GM18507 (cell line): Measurements from ENCODE around the gene DYNC1LI2.
"Not testable (repeated sequence)": the region's sequence is repeated elsewhere in the genome, so short reads cannot be mapped to it uniquely, and the experiment has no call there.

Experiments
- DNase-seq: peaks from one replicate; pipeline ENCODE4 v3.0.0; 2011; ENCODE audit warnings: low read depth; ENCODE audit not compliant: insufficient read length; ENCODE audit errors: extremely low spot score
- FAIRE-seq: peaks from 2 replicates; lab custom pipeline; 2011; peaks lifted over from hg19 to GRCh38; lab: Jason Lieb, UNC

Gene DYNC1LI2

GRCh38 chr16:66701516-66701915 is 49.9 kb downstream of the DYNC1LI2 start:
- DNase-seq (no peak), FAIRE-seq (no peak)

GRCh38 chr16:66701026-66701425 is 50.4 kb downstream of the DYNC1LI2 start:
- no peak for DNase-seq
- FAIRE-seq = no peak

GRCh38 chr16:66699898-66700297 is 51.5 kb downstream of the DYNC1LI2 start:
- FAIRE-seq = no peak
- no peak for DNase-seq

GRCh38 chr16:66698046-66698445 is 53.4 kb downstream of the DYNC1LI2 start:
- FAIRE-seq (no peak), DNase-seq (no peak)

GRCh38 chr16:66696669-66697630 is 54.5 kb downstream of the DYNC1LI2 start, which contains the start of gene CMTM4:
Gene CMTM4 (minus strand): TSS chr16:66696743. CDS start chr16:66696525, 218 bp downstream.
- peak; percentile 84 for DNase-seq
- FAIRE-seq = peak; percentile 24

- DNase-seq = no peak
- FAIRE-seq = no peak
These were observed 55.3 kb downstream of the DYNC1LI2 start for GRCh38 chr16:66695935-66696668.

GRCh38 chr16:66695471-66695934 is 55.9 kb downstream of the DYNC1LI2 start:
- no peak for FAIRE-seq
- DNase-seq = no peak

GRCh38 chr16:66693149-66693548 is 58.3 kb downstream of the DYNC1LI2 start:
- no peak for FAIRE-seq

GRCh38 chr16:66692341-66692740 is 59.1 kb downstream of the DYNC1LI2 start:
- no peak for FAIRE-seq
- DNase-seq = no peak

More at GRCh38 chr16:66693149-66693548, 58.3 kb downstream of the DYNC1LI2 start:
- no peak for DNase-seq

- no peak for DNase-seq
- FAIRE-seq = no peak
These were observed 60.2 kb downstream of the DYNC1LI2 start for GRCh38 chr16:66691234-66691633.

- FAIRE-seq = no peak
- DNase-seq = no peak
These were observed 61.1 kb downstream of the DYNC1LI2 start for GRCh38 chr16:66690106-66690847.

- FAIRE-seq (no peak), DNase-seq (no peak)
These were observed 62.1 kb downstream of the DYNC1LI2 start for GRCh38 chr16:66689282-66689681.

GRCh38 chr16:66687906-66688625 is 63.3 kb downstream of the DYNC1LI2 start:
- DNase-seq = no peak
- no peak for FAIRE-seq

GRCh38 chr16:66685501-66686115 is 65.8 kb downstream of the DYNC1LI2 start:
- DNase-seq, FAIRE-seq: not testable (repeated sequence)

- no peak for DNase-seq
- no peak for FAIRE-seq
These were observed 69.1 kb downstream of the DYNC1LI2 start for GRCh38 chr16:66682271-66682670.

- FAIRE-seq = no peak
- DNase-seq = no peak
These were observed 69.7 kb downstream of the DYNC1LI2 start for GRCh38 chr16:66681676-66682075.

- DNase-seq = no peak
- no peak for FAIRE-seq
These were observed 73.1 kb downstream of the DYNC1LI2 start for GRCh38 chr16:66678337-66678736.

- no peak for DNase-seq
- FAIRE-seq = no peak
These were observed 73.6 kb downstream of the DYNC1LI2 start for GRCh38 chr16:66677836-66678235.

GRCh38 chr16:66677179-66677578 is 74.2 kb downstream of the DYNC1LI2 start:
- DNase-seq (no peak), FAIRE-seq (no peak)
